HUDEP-2 (cell line): ENCODE results near the gene IER5L.

Source experiments
- DNase-seq, 76 experiments: peaks; one replicate each; lab custom pipeline; 2025; ENCODE audit not compliant: unreplicated experiment in 76 of 76; lab: John Stamatoyannopoulos, UW

IER5L gene

DNA sequence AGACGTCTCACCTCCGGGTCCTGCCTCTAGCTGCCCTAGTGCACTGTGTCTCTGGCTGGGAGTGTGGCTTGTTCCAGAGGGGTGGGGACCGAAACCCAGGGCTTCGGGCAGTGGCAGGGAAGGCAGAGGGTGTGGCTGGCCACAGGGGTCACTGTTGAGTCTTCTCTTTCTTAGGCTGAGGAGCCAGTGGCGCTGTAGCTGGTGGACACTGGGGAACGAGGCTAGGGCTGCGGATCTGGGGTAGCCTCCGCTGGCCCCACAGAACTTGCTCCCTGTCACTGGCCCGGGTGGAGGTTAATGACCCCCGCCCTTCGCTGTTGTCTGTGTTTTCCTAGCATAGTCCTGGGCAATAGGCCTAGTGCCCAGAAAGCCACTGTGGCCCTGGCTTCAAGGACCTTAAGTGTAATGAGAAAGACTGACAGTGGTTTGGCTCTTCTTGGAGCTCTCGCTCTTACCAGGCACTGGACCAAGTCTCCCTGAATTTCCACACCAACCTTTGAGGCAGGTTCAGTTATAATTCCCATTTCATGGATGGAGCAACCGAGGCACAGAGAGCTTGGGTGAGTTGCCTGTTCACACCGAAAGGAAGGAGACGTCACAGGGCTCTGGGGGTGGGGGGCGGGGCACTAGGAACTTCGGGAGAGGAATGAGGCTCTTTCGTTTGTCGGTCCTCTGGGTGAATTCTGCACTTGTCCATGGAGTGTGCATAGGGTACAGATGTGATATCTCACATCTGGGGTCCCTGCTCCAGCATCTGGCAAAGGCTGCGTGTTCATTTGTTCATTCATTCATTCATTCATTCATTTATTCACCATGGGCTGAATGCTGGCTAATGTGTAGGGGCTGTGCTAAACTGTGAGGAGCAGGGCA is 4.8 kb upstream of the IER5L start:
- peak in 17 of 76 experiments; percentile 3 to 38 (median 18) for DNase-seq

- no peak for DNase-seq
These were observed 4.1 kb upstream of the IER5L start for GRCh38 chr9:129182122-129182521.

DNA sequence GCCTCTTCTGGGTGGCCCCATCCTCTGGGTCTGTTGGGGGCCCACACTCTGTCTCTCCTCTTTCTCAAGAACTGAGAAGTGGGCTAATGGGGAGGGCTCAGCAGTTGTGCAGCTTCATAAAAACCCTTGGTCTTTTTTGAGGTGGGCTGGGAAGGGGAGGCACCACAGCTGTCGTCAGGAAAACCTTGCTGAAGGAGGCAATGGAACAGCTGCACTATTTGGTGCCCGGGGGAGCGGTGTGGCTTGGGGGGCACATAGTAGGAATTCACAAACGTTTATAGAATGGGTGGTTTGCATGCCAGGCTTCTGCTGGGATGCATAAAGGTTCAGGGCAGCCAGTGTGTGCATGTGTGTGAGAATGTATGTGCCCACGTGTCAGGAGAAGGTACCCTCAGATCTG is 3.2 kb upstream of the IER5L start:
- no peak for DNase-seq

GRCh38 chr9:129178568-129179382 is 714 bp upstream of the IER5L start:
- no peak for DNase-seq

GRCh38 chr9:129177443-129177790 is 644 bp downstream of the IER5L start:
- peak in 3 of 76 experiments; percentile 5 to 41 (median 38) for DNase-seq

DNA sequence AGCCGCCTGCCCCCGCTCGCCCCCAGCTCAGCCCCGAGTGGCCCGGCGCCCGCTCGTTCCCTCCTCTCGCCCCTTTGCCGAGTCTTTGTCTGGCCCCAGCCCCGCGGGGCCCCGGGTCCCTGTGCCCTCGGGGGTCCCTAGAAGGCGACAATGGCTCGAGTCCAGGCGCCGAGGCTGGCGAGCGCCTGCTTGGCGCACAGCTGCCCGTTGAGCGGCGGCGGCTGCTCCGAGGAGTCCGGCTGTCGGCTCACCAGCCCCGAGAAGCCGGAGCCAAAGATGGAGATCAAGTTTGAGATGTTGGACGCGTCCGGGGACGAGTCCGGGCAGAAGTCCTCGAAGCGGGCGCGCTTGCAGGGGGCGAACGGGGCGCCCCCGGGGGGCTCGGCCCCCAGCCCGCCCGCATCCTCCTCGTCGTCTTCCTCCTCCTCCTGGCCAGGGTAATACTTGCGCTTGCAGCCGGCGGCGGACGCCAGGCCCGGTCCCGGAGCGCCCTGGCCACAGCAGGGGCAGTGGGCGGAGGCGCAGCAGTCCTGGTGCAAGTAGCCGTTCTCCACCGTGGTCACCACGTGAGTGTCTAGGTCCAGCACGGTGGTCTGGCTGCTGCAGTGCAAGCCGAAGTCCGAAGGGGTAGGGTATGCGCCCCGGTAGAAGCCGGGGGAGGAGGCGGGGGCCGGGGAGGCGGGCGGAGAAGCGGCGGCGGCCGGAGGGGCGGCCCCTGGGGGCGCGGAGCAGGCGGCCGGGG is 1.2 kb downstream of the IER5L start:
- DNase-seq: peak in 2 of 76 experiments; percentile 3 to 23

GRCh38 chr9:129175825-129176633 is 2.0 kb downstream of the IER5L start:
- DNase-seq: peak in 7 of 76 experiments; percentile 8 to 42 (median 19)

- DNase-seq: no peak
These were observed 2.6 kb downstream of the IER5L start for GRCh38 chr9:129175515-129175824.

- peak in 3 of 76 experiments; percentile 5 to 18 (median 16) for DNase-seq
These were observed 3.1 kb downstream of the IER5L start for GRCh38 chr9:129174724-129175514.

DNA sequence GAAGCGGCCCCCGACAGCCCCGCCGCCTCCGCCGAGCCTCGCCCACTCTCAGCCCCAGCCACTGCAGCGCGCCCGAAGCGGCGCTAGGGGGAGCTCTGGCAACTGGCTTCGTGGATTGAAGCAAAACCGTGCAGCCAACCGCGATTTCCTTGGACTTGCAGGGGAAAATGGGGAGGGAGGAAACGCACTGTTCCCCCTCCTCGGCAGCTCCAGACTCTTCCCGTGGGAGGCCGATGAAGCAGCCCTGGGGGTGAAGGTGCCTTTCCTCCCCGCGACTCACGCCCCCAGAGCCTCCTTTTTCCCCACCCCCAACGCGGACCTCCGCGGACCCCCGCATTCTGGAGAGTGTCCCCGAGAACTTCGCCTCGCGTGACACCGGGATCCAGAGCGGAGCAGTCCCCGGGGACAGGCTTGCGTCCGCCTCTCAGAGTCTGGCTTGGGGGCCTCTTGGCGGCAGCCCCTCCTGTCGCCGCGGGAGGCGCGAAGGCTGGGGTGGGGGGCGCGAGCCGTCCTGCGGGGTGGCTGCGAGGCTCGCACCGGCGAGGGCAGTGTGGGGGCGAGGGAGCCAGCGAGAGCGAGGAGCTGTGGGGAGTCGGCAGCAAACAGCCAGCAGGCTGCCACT is 3.8 kb downstream of the IER5L start:
- peak in 64 of 76 experiments; percentile 3 to 77 (median 50) for DNase-seq

DNA sequence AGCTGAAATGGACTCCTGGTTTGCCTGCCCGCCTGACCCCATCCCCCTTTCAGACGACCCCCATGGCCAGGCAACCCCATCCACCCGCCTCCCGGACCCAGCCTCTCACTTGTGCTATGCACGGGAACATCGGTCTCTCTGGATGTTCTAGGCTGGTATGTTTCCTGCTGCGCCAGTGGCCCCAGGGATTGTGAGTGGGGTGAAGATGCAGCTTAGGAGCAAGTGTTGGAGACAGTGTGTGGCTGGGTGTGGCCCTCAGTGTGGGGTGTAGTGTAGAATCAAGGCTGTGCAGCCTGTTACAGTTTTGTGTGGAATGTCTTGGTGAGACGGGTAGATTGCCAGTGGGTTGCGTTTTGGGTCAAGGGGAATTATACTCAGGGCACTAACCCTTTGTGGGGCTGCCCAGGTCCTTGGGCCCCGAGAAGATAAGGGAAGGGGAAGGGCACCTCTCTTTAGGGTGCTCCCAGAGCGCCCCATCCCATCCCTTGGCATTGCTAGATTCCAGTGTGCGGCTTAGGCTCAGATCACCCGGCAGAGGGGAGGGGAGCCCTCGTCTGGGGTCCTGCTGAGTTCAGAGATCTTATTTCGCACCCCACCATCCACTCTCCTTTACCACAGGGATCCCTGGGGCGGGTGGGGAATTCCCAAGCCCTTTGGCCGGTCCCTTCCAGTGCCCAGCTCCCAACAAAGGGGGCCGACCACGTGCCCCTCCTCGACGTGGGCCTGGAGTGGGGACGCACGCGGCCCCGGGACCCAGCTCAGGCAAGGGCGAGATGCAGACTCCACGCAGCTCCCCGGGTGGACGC is 4.6 kb downstream of the IER5L start:
- no peak for DNase-seq

DNA sequence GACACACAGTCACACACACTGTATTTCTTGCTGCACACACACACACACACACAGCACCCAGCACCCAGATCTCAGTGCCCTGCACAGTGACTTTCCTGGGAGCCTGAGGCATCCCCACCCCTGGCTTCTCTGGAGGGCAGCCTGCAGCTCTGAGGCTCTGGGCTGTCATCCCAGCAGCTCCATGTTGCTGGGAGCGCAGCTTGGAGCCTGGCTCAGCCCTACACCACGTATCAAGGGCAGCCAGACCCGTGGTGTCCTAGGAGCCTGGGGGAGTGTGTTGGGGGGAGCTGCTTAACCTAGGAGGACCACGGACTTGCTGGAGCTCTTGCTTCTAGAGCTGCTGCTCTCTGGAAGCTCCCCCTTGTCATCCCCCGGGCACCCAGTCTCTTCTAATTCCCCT is 5.2 kb downstream of the IER5L start:
- no peak for DNase-seq

DNA sequence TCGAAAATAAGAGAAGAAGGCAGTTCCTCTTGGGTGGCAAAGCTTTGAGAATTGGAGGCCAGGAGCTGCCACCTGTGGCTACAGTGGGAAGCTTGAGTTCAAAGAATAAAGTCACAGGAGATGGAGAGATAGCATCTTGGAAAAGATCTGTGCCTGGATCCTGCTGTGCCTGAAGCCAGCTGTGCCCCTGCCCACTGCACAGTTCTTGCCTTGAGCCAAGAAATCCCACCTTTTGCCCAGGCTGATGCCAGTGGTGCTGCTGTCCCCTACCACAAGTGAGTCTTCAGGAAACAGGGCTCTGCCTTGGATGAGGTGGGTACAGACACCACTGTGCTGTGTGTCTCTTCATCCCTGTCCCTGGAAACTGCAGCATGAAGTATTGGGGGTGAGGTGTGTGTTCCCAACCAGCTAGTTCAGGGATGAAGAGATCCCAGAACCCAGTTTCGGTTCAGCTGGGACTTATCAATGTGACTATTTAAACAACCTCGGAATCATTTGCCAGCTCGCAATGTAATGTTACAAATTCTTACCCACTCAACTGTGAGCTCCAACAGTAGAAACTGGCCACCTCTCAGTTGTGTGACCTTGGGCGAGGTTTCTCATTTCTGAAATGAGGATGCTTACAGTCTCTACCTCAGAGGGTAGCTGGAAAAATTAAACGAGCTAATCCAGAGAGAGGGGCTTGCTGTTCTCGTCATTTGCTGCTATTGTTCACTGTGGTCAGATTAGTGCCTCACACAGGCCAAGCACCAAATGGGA is 5.9 kb downstream of the IER5L start:
- no peak for DNase-seq

DNA sequence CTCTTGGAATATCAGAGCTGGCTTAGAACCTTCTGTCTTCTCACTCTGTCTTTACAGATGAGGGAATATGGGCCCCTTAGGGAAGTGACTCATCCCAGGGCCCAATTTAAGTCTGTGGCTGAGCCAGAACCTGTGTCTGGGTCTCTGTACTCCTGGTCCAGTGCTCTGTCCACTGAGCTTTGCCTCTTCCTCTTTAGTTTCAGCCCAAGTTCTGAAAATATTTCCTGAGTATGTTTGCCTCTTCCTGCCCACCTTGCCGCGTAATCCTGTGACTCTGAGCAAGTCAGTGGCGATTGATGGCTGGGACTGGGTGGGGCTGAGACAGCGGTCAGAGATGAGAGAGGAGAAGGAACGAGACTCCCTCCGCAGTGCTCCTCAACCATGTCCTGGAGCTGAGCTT is 7.8 kb downstream of the IER5L start:
- no peak for DNase-seq

- DNase-seq: peak in 11 of 76 experiments; percentile 5 to 28 (median 15)
These were observed 11.2 kb downstream of the IER5L start for GRCh38 chr9:129166623-129167557.

DNA sequence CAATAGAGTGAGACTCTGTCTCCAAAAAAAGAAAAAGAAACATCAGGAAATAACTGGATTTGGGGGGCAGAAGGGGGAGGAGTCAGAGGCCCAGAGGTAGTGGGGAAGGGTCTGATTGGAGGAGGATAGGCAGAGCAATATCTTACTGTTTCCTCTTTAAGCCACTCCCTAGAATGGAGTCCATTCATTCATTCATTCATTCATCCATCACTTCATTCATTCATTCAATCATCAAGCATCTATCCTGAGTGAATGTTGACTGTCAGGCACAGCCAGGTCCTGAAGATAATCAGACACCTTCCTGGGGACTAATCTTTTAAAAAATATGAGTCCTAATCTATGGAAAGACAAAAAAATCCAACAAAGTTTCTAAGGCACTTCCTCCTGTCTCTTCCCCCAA is 12.9 kb downstream of the IER5L start:
- DNase-seq: no peak
